H1 (cell line): Measurements from ENCODE around the gene GRIK2.

Experiments
- CEBPB ChIP-seq: IDR thresholded peaks from 2 replicates; pipeline ENCODE4 v1.6.1; 2012; ENCODE audit warnings: low read depth, low read length
- CHD2 ChIP-seq: IDR thresholded peaks from 2 replicates; pipeline ENCODE4 v1.6.1; 2012; ENCODE audit warnings: low read length, improper control_type of control experiment
- CTCF ChIP-seq, 3 experiments: IDR thresholded peaks; 1 replicate in 2 of 3; 2 replicates in 1 of 3; pipeline versions ENCODE4 v1.5.1 to v1.6.1; 2011; ENCODE audit warnings: low read length in 3 of 3, mild to moderate bottlenecking in 3 of 3, inconsistent platforms in 2 of 3, low read depth in 1 of 3, moderate library complexity in 1 of 3; ENCODE audit not compliant: insufficient read depth in 1 of 3; ENCODE audit errors: control extremely low read depth in 1 of 3
- EP300 ChIP-seq, 2 experiments: IDR thresholded peaks; 1 replicate in 1 of 2; 2 replicates in 1 of 2; pipeline ENCODE4 v1.6.1; 2011 to 2012; ENCODE audit warnings: low read depth in 2 of 2, low read length in 2 of 2, mild to moderate bottlenecking in 2 of 2, borderline replicate concordance in 1 of 2, inconsistent platforms in 1 of 2, moderate library complexity in 1 of 2
- EZH2 ChIP-seq: fragments of 200-600 bp; sonication (generic); IDR thresholded peaks from 2 replicates; pipeline ENCODE4 v1.7.1; 2012; ENCODE audit warnings: low read depth, mild to moderate bottlenecking, moderate library complexity, low read length, inconsistent platforms; ENCODE audit not compliant: severe bottlenecking
- GABPA ChIP-seq: IDR thresholded peaks from 2 replicates; pipeline ENCODE4 v1.6.1; 2011; ENCODE audit warnings: mild to moderate bottlenecking, low read length, moderate library complexity, borderline replicate concordance; ENCODE audit not compliant: insufficient read depth
- JUN ChIP-seq: IDR thresholded peaks from 2 replicates; pipeline ENCODE4 v1.6.1; 2011; ENCODE audit warnings: low read depth, mild to moderate bottlenecking, improper control_type of control experiment, low read length
- JUND ChIP-seq: IDR thresholded peaks from 2 replicates; pipeline ENCODE4 v1.6.1; 2011; ENCODE audit warnings: mild to moderate bottlenecking, improper control_type of control experiment, low read length
- POLR2A ChIP-seq, 2 experiments: IDR thresholded peaks; 1 replicate in 1 of 2; 2 replicates in 1 of 2; pipeline ENCODE4 v1.6.1; 2011; ENCODE audit warnings: low read depth in 2 of 2, low read length in 2 of 2, mild to moderate bottlenecking in 2 of 2; ENCODE audit errors: control extremely low read depth in 1 of 2
- RNF2 ChIP-seq: fragments of 200-900, 300-1000 bp; sonication (generic); IDR thresholded peaks from 2 replicates; pipeline ENCODE4 v1.7.1; 2016; ENCODE audit warnings: borderline replicate concordance, low read depth, mild to moderate bottlenecking, antibody characterized with exemption, low read length; ENCODE audit not compliant: poor library complexity, severe bottlenecking; ENCODE audit errors: missing control alignments
- SP2 ChIP-seq: IDR thresholded peaks from 2 replicates; pipeline ENCODE4 v1.6.1; 2012; ENCODE audit warnings: mild to moderate bottlenecking, low read length, inconsistent platforms
- TEAD4 ChIP-seq: IDR thresholded peaks from 2 replicates; pipeline ENCODE4 v1.6.1; 2012; ENCODE audit warnings: low read depth, low read length, inconsistent platforms, mixed read lengths
- YY1 ChIP-seq: IDR thresholded peaks from 2 replicates; pipeline ENCODE4 v1.6.1; 2011; ENCODE audit warnings: low read depth, mild to moderate bottlenecking, low read length

GRCh38 chr6:101830501-101831031 lies 437.1 kb downstream of the GRIK2 start:
- TF ChIP-seq JUND (no peak), CTCF (IDR thresholded peaks at IDR 0.05; ENCODE audit: control extremely low read depth in 1 of 3, insufficient read depth in 1 of 3, low read depth in 1 of 3, low read length in 3 of 3) (no peak), EZH2 (no peak), TEAD4 (no peak), RNF2 (no peak), YY1 (no peak), GABPA (no peak), SP2 (no peak), CEBPB (no peak), CHD2 (no peak), EP300 (IDR thresholded peaks at IDR 0.05; ENCODE audit: borderline replicate concordance in 1 of 2, low read depth in 2 of 2, low read length in 2 of 2) (no peak), POLR2A (IDR thresholded peaks at IDR 0.05; ENCODE audit: control extremely low read depth in 1 of 2, low read depth in 2 of 2, low read length in 2 of 2) (no peak), JUN (no peak)
